ENCODE data around the gene KRT2.
A peak's percentile ranks its signal among the peaks of the same experiment; 100 is the strongest.

Gene KRT2

GRCh38 chr12:52662093-52662917 is 10.3 kb upstream of the KRT2 start:
- DNase-seq: no peak

- no peak for DNase-seq
Observed at GRCh38 chr12:52661668-52662067, 9.7 kb upstream of the KRT2 start.

GRCh38 chr12:52660934-52661499 is 9.0 kb upstream of the KRT2 start:
- no peak for DNase-seq

- DNase-seq: no peak
Observed at GRCh38 chr12:52659951-52660350, 7.9 kb upstream of the KRT2 start.

- DNase-seq: no peak
Observed at GRCh38 chr12:52659395-52659794, 7.4 kb upstream of the KRT2 start.

- no peak for DNase-seq
Observed at GRCh38 chr12:52658196-52658595, 6.2 kb upstream of the KRT2 start.

GRCh38 chr12:52657250-52657902 is 5.4 kb upstream of the KRT2 start:
- DNase-seq: no peak

- no peak for DNase-seq
Observed at GRCh38 chr12:52656616-52657015, 4.6 kb upstream of the KRT2 start.

- no peak for DNase-seq
Observed at GRCh38 chr12:52655720-52656124, 3.7 kb upstream of the KRT2 start.

- DNase-seq: no peak
Observed at GRCh38 chr12:52655251-52655650, 3.2 kb upstream of the KRT2 start.

- DNase-seq: no peak
Observed at GRCh38 chr12:52650520-52651081, 1.4 kb downstream of the KRT2 start.

GRCh38 chr12:52649066-52649465 is 2.9 kb downstream of the KRT2 start:
- no peak for DNase-seq

GRCh38 chr12:52648012-52648550 is 3.9 kb downstream of the KRT2 start:
- no peak for DNase-seq

- no peak for DNase-seq
Observed at GRCh38 chr12:52647601-52648000, 4.4 kb downstream of the KRT2 start.

- no peak for DNase-seq
Observed at GRCh38 chr12:52646613-52647012, 5.4 kb downstream of the KRT2 start.

- peak; percentile 59 to 61 for DNase-seq
Observed at GRCh38 chr12:52645982-52646381, 6.0 kb downstream of the KRT2 start.

GRCh38 chr12:52645120-52645761 is 6.8 kb downstream of the KRT2 start:
- DNase-seq: no peak

GRCh38 chr12:52644078-52644415 is 8.0 kb downstream of the KRT2 start:
- DNase-seq: no peak

GRCh38 chr12:52643233-52644077 is 8.6 kb downstream of the KRT2 start:
- no peak for DNase-seq

- no peak for DNase-seq
Observed at GRCh38 chr12:52641468-52641867, 10.5 kb downstream of the KRT2 start.

- no peak for DNase-seq
Observed at GRCh38 chr12:52637299-52637698, 14.7 kb downstream of the KRT2 start.
